G401 (cell line): ENCODE results near the gene KATNAL1. TPM values are rescaled to one million over a fixed set of nuclear protein-coding genes. Genes with fewer than 3 reads are reported as not detected.
A peak's percentile ranks its signal among the peaks of the same experiment; 100 is the strongest.

ENCODE experiments used
- DNase-seq: peaks from one replicate; pipeline ENCODE4 v3.0.0-alpha.2; 2015; ENCODE audit warnings: low spot score
- in situ Hi-C: cut with HindIII; loops from 2 replicates; pipeline ENCODE4 v1.10.0; 2016; ENCODE audit warnings: low sequenced_read_pairs, mixed read lengths
- total RNA-seq: library from RNA; depleted of rRNA; stranded (reverse); fragments of >200 nt; shearing (Covaris generic); gene quantifications from 2 replicates; pipeline ENCODE4 v1.2.3, GENCODE V29; 2014

KATNAL1 gene
- total RNA-seq, 1 experiment from 2014 or later, result 8.5 TPM

- no peak for DNase-seq
- in situ Hi-C loops, result no loop called here
Measured at GRCh38 chr13:30255696-30256095, 51.7 kb downstream of the KATNAL1 start.

GRCh38 chr13:30253830-30254229 lies 53.5 kb downstream of the KATNAL1 start:
- DNase-seq, result no peak
- in situ Hi-C loops, result no loop called here

GRCh38 chr13:30247406-30247805 lies 59.9 kb downstream of the KATNAL1 start:
- in situ Hi-C loops, result no loop called here
- no peak for DNase-seq

- no peak for DNase-seq
- in situ Hi-C loops, result no loop called here
Measured at GRCh38 chr13:30241532-30241931, 65.8 kb downstream of the KATNAL1 start.

- DNase-seq, result no peak
- in situ Hi-C loops, result no loop called here
Measured at GRCh38 chr13:30240608-30241007, 66.7 kb downstream of the KATNAL1 start.

GRCh38 chr13:30235216-30235615 lies 72.1 kb downstream of the KATNAL1 start:
- in situ Hi-C loops, result no loop called here
- no peak for DNase-seq

- in situ Hi-C loops, result no loop called here
- no peak for DNase-seq
Measured at GRCh38 chr13:30234619-30235162, 72.7 kb downstream of the KATNAL1 start.

- no peak for DNase-seq
- in situ Hi-C loops, result no loop called here
Measured at GRCh38 chr13:30224732-30225131, 82.6 kb downstream of the KATNAL1 start.

- no peak for DNase-seq
- in situ Hi-C loops, result no loop called here
Measured at GRCh38 chr13:30222254-30222653, 85.1 kb downstream of the KATNAL1 start.

GRCh38 chr13:30216111-30216510 lies 91.2 kb downstream of the KATNAL1 start:
- no peak for DNase-seq
- in situ Hi-C loops, result no loop called here

GRCh38 chr13:30212256-30212655 lies 95.1 kb downstream of the KATNAL1 start:
- peak; percentile 24 for DNase-seq
- in situ Hi-C loops, result no loop called here

- DNase-seq, result no peak
- in situ Hi-C loops, result no loop called here
Measured at GRCh38 chr13:30211745-30212144, 95.6 kb downstream of the KATNAL1 start.

GRCh38 chr13:30204564-30204963 lies 102.8 kb downstream of the KATNAL1 start:
- in situ Hi-C loops, result no loop called here
- no peak for DNase-seq

- peak; percentile 79 for DNase-seq
- in situ Hi-C loops, result no loop called here
Measured at GRCh38 chr13:30196025-30196424, 111.3 kb downstream of the KATNAL1 start.

GRCh38 chr13:30194906-30195305 lies 112.4 kb downstream of the KATNAL1 start:
- DNase-seq, result no peak
- in situ Hi-C loops, result no loop called here

- DNase-seq, result no peak
- in situ Hi-C loops, result no loop called here
Measured at GRCh38 chr13:30193279-30194234, 113.8 kb downstream of the KATNAL1 start.

- no peak for DNase-seq
Measured at GRCh38 chr13:30192320-30193093, 114.8 kb downstream of the KATNAL1 start.

GRCh38 chr13:30191491-30192100 lies 115.8 kb downstream of the KATNAL1 start:
- no peak for DNase-seq
- in situ Hi-C loops, result no loop called here

More at GRCh38 chr13:30192320-30193093, 114.8 kb downstream of the KATNAL1 start:
- in situ Hi-C loops, result no loop called here

- DNase-seq, result no peak
- in situ Hi-C loops, result no loop called here
Measured at GRCh38 chr13:30186634-30187415, 120.5 kb downstream of the KATNAL1 start.
